Measurements from ENCODE around the gene FAM3A.
A peak's percentile ranks its signal among the peaks of the same experiment; 100 is the strongest.

Gene FAM3A

DNA sequence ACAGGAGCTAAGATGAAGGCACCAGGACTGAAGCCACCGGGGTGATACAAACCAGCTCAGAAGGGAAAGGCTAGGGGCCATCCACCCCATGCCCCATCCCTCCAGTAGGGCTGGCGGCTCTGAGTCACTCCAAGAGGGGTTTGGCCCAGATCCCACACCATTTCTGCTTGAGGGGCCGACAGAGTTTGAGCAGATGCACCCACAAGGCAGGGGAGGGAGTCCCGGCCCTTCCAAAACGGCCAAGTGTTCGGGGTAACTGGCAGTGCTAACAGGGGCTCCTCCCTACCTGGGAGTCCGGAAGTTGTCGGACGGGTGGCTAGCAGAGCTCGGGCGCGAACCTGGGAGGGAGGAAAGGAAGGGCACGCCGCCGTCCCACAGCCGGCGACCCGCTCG lies 26.0 kb downstream of the FAM3A start:
- no peak for TF ChIP-seq EZH2 (optimal IDR thresholded peaks at IDR 0.05; ENCODE audit: low read depth, low read length)
- TF ChIP-seq EZH2phosphoT487 (IDR thresholded peaks at IDR 0.05; ENCODE audit: low read length): no peak
- TF ChIP-seq, protein P1, sequence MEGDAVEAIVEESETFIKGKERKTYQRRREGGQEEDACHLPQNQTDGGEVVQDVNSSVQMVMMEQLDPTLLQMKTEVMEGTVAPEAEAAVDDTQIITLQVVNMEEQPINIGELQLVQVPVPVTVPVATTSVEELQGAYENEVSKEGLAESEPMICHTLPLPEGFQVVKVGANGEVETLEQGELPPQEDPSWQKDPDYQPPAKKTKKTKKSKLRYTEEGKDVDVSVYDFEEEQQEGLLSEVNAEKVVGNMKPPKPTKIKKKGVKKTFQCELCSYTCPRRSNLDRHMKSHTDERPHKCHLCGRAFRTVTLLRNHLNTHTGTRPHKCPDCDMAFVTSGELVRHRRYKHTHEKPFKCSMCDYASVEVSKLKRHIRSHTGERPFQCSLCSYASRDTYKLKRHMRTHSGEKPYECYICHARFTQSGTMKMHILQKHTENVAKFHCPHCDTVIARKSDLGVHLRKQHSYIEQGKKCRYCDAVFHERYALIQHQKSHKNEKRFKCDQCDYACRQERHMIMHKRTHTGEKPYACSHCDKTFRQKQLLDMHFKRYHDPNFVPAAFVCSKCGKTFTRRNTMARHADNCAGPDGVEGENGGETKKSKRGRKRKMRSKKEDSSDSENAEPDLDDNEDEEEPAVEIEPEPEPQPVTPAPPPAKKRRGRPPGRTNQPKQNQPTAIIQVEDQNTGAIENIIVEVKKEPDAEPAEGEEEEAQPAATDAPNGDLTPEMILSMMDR (IDR thresholded peaks at IDR 0.05; ENCODE audit: low read length): no peak
- H3K4me3 ChIP-seq (ENCODE audit: low read length): peak overlapping the region; percentile 76
- H3K4me2 ChIP-seq (ENCODE audit: low read depth, low read length): peak overlapping the region; percentile 91
- H3K9me2 ChIP-seq (replicated peaks; ENCODE audit: insufficient read depth, low read length): no peaks in the 10 kb centered on the region
- H3K9ac ChIP-seq (ENCODE audit: low read length): peak overlapping the region; percentile 78
- H3K79me2 ChIP-seq (ENCODE audit: low read length): peaks cover 26% of the 10 kb centered on the region
- H3K4me1 ChIP-seq (ENCODE audit: low read length): 0 out of 2 replicates have a peak, but pooled peaks cover 4% of the 10 kb centered on the region
- no peaks in the 10 kb centered on the region for H3K9me3 ChIP-seq (replicated peaks; ENCODE audit: insufficient read depth, low read length)
- peak; percentile 43 for DNase-seq
- H3K36me3 ChIP-seq (replicated peaks; ENCODE audit: insufficient read depth, low read length): no peaks in the 10 kb centered on the region
- H3K27ac ChIP-seq (ENCODE audit: low read length): peak overlapping the region; percentile 48; the same call in 1 of the 2 replicates
- no peaks in the 10 kb centered on the region for H4K20me1 ChIP-seq (ENCODE audit: insufficient read depth, low read length)
- H3F3A ChIP-seq (ENCODE audit: insufficient read depth, low read length): peaks cover 3% of the 10 kb centered on the region
- no peaks in the 10 kb centered on the region for H3K27me3 ChIP-seq (replicated peaks; ENCODE audit: insufficient read depth, low read length)
- 0 out of 2 replicates have a peak overlapping the region, but pooled peaks have one; percentile 31 for H2AFZ ChIP-seq (ENCODE audit: low read length)

DNA sequence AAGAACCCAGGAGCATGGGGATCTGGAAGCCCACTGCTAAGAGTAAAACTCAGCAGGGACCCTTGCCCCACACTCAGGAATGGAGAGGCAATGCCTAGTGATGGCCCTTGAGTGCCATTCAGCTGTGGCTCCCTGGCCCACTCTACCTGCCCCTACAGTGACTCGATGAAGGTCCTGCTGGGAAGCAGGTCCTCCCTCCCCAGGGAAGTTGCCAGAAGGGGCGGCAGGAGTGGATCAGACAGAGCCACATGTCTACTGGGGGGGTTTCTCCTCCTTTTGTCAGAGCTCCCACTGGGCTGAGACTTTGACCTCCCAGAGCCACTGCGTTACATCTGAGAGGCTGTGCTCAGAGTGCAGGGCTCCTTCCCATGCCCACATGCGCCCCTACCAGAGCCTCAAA lies 26.9 kb downstream of the FAM3A start:
- H3K27me3 ChIP-seq (replicated peaks; ENCODE audit: insufficient read depth, low read length): no peaks in the 10 kb centered on the region
- H3K9me2 ChIP-seq (replicated peaks; ENCODE audit: insufficient read depth, low read length): no peaks in the 10 kb centered on the region
- peaks cover 3% of the 10 kb centered on the region for H3F3A ChIP-seq (ENCODE audit: insufficient read depth, low read length)
- no peak overlapping the region for H3K9ac ChIP-seq (ENCODE audit: low read length)
- H3K27ac ChIP-seq (ENCODE audit: low read length): no peak overlapping the region
- peak overlapping the region; percentile 76 for H3K4me3 ChIP-seq (ENCODE audit: low read length)
- no peaks in the 10 kb centered on the region for H3K9me3 ChIP-seq (replicated peaks; ENCODE audit: insufficient read depth, low read length)
- no peaks in the 10 kb centered on the region for H4K20me1 ChIP-seq (ENCODE audit: insufficient read depth, low read length)
- H3K79me2 ChIP-seq (ENCODE audit: low read length): peaks cover 32% of the 10 kb centered on the region
- H3K4me1 ChIP-seq (ENCODE audit: low read length): 0 out of 2 replicates have a peak, but pooled peaks cover 4% of the 10 kb centered on the region
- no peak for DNase-seq
- no peaks in the 10 kb centered on the region; the same call in 1 of the 2 replicates for H3K36me3 ChIP-seq (replicated peaks; ENCODE audit: insufficient read depth, low read length)
- no peak overlapping the region for H2AFZ ChIP-seq (ENCODE audit: low read length)
- TF ChIP-seq EZH2phosphoT487 (IDR thresholded peaks at IDR 0.05; ENCODE audit: low read length): no peak
- TF ChIP-seq, protein P1 (IDR thresholded peaks at IDR 0.05; ENCODE audit: low read length): no peak
- no peak for TF ChIP-seq EZH2 (optimal IDR thresholded peaks at IDR 0.05; ENCODE audit: low read depth, low read length)
- peak overlapping the region; percentile 91 for H3K4me2 ChIP-seq (ENCODE audit: low read depth, low read length)

DNA sequence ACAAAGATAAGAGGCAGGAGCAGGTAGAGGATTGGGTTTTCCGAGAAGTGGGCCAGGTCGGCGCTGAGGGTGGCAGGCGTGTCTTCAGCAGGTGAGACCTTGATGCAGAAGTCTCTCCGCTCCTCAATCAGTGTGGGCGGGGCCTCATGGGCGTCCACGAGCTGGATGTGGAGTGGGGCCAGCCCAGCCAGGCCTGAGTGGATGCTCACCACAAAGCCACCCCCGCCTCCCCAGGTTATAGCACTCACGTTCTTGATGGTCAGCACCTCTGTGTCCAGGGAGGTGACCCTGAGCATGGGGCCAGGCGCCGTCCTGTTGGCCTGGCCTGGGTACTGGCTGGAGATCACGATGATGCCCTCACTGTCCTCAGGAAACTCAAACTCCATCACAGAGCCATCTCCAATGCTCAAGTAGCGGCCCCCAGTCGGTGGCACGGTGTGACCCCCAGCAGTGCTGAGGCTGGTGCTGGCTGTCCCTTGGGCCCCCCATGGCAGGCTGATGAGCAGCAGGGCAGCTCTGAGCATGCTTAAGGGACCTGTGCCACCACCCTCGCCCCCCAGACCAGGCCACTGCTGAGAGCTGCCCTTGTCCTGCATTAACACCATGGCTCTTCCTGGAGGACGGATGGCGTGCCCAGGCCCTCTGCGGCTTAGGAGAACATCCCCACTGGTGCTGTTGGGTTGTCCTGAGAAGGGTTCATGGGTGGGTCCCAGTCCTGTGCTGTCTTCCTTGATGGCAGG lies 27.5 kb downstream of the FAM3A start:
- H3F3A ChIP-seq (ENCODE audit: insufficient read depth, low read length): peaks cover 3% of the 10 kb centered on the region
- H3K79me2 ChIP-seq (ENCODE audit: low read length): peaks cover 32% of the 10 kb centered on the region
- no peak for DNase-seq
- no peak overlapping the region for H3K9ac ChIP-seq (ENCODE audit: low read length)
- no peaks in the 10 kb centered on the region for H3K9me3 ChIP-seq (replicated peaks; ENCODE audit: insufficient read depth, low read length)
- H3K9me2 ChIP-seq (replicated peaks; ENCODE audit: insufficient read depth, low read length): no peaks in the 10 kb centered on the region
- TF ChIP-seq EZH2 (optimal IDR thresholded peaks at IDR 0.05; ENCODE audit: low read depth, low read length) (no peak), EZH2phosphoT487 (IDR thresholded peaks at IDR 0.05; ENCODE audit: low read length) (no peak)
- TF ChIP-seq, protein P1 (IDR thresholded peaks at IDR 0.05; ENCODE audit: low read length): no peak
- no peak overlapping the region for H3K4me2 ChIP-seq (ENCODE audit: low read depth, low read length)
- no peaks in the 10 kb centered on the region; the same call in 1 of the 2 replicates for H3K36me3 ChIP-seq (replicated peaks; ENCODE audit: insufficient read depth, low read length)
- H3K4me1 ChIP-seq (ENCODE audit: low read length): 0 out of 2 replicates have a peak, but pooled peaks cover 4% of the 10 kb centered on the region
- no peaks in the 10 kb centered on the region for H3K27me3 ChIP-seq (replicated peaks; ENCODE audit: insufficient read depth, low read length)
- H3K27ac ChIP-seq (ENCODE audit: low read length): no peak overlapping the region
- H4K20me1 ChIP-seq (ENCODE audit: insufficient read depth, low read length): no peaks in the 10 kb centered on the region
- no peak overlapping the region for H2AFZ ChIP-seq (ENCODE audit: low read length)
- H3K4me3 ChIP-seq (ENCODE audit: low read length): no peak overlapping the region

Measured in MM.1S (cell line).